Uterus (tissue), 2 donors: ENCODE measurements around the gene SLC39A11.

ENCODE experiments used
- POLR2A ChIP-seq, 2 donors: fragments of 450-650 bp; IDR thresholded peaks; one replicate each; pipeline ENCODE4 v1.6.1; 2016; ENCODE audit warnings: antibody characterized with exemption in 2 of 2, mild to moderate bottlenecking in 1 of 2, moderate library complexity in 1 of 2
- TF ChIP-seq, protein P1 (sequence below), 4 experiments: fragments of 200-600 bp in 2 of 4; fragments of 450-650 bp in 2 of 4; sonication (generic) in 2 of 4; IDR thresholded peaks; one replicate each; pipeline ENCODE4 v1.5.1; 2016 to 2019; ENCODE audit warnings: antibody characterized with exemption in 4 of 4, mild to moderate bottlenecking in 2 of 4, moderate library complexity in 1 of 4

DNA sequence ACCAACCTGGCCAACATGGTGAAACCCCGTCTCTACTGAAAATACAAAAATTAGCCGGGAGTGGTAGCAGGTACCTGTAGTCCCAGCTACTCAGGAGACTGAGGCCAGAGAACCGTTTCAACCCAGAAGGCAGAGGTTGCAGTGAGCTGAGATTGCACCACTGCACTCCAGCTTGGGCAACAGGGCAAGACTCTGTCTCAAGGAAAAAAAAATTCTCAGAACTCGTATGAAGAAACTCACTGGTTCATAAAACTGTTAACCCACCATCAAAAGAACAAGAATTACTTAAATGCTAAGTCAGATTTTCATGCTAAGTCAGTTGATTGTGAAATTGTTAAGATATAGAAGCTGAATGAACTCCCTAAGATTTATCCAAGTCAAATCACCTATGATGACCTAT is 31.3 kb downstream of the SLC39A11 start:
- no peak for TF ChIP-seq POLR2A (IDR thresholded peaks at IDR 0.05)
- TF ChIP-seq, protein P1, sequence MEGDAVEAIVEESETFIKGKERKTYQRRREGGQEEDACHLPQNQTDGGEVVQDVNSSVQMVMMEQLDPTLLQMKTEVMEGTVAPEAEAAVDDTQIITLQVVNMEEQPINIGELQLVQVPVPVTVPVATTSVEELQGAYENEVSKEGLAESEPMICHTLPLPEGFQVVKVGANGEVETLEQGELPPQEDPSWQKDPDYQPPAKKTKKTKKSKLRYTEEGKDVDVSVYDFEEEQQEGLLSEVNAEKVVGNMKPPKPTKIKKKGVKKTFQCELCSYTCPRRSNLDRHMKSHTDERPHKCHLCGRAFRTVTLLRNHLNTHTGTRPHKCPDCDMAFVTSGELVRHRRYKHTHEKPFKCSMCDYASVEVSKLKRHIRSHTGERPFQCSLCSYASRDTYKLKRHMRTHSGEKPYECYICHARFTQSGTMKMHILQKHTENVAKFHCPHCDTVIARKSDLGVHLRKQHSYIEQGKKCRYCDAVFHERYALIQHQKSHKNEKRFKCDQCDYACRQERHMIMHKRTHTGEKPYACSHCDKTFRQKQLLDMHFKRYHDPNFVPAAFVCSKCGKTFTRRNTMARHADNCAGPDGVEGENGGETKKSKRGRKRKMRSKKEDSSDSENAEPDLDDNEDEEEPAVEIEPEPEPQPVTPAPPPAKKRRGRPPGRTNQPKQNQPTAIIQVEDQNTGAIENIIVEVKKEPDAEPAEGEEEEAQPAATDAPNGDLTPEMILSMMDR (IDR thresholded peaks at IDR 0.05) = no peak
